GM12878 (cell line): ENCODE measurements around the gene GTF2F2. TPM values are rescaled to one million over a fixed set of nuclear protein-coding genes. Genes with fewer than 3 reads are reported as not detected.

Experiments used
- BCL11A ChIP-seq: IDR thresholded peaks from 2 replicates; pipeline ENCODE4 v1.6.1; 2011; ENCODE audit warnings: low read depth, low read length
- BHLHE40 ChIP-seq, 2 experiments: fragments of 450-650 bp in 1 of 2; IDR thresholded peaks; 2 replicates each; pipeline ENCODE4 v1.6.1; 2011 to 2017; ENCODE audit warnings: low read depth in 2 of 2, borderline replicate concordance in 1 of 2, improper control_type of control experiment in 1 of 2, low read length in 1 of 2, mild to moderate bottlenecking in 1 of 2
- CBX3 ChIP-seq: fragments of 200-600 bp; sonication (generic); IDR thresholded peaks from 2 replicates; pipeline ENCODE4 v1.6.1; 2016; ENCODE audit warnings: low read depth, borderline replicate concordance
- CUX1 ChIP-seq: IDR thresholded peaks from 2 replicates; pipeline ENCODE4 v1.6.1; 2012; ENCODE audit warnings: improper control_type of control experiment, low read depth, low read length; ENCODE audit not compliant: insufficient replicate concordance
- EGR1 ChIP-seq, 2 experiments: IDR thresholded peaks; 1 replicate in 1 of 2; 2 replicates in 1 of 2; pipeline ENCODE4 v1.6.1; 2011 to 2012; ENCODE audit warnings: low read depth in 2 of 2, low read length in 2 of 2, borderline replicate concordance in 1 of 2, mild to moderate bottlenecking in 1 of 2, moderate library complexity in 1 of 2
- EP300 ChIP-seq, 2 experiments: fragments of 150-350 bp in 1 of 2; IDR thresholded peaks; 2 replicates each; pipeline ENCODE4 v1.6.1; 2011 to 2012; ENCODE audit warnings: low read depth in 2 of 2, low read length in 2 of 2, borderline replicate concordance in 1 of 2, improper control_type of control experiment in 1 of 2, inconsistent platforms in 1 of 2; ENCODE audit not compliant: control insufficient read depth in 1 of 2
- FOXK2 ChIP-seq: fragments of 450-650 bp; IDR thresholded peaks from 2 replicates; pipeline ENCODE4 v1.6.1; 2017; ENCODE audit warnings: mild to moderate bottlenecking, moderate library complexity
- FOXM1 ChIP-seq: IDR thresholded peaks from 2 replicates; pipeline ENCODE4 v1.6.1; 2012; ENCODE audit warnings: low read depth, mild to moderate bottlenecking, inconsistent platforms, low read length, moderate library complexity
- IKZF1 ChIP-seq: fragments of 450-650 bp; conservative IDR thresholded peaks from 2 replicates; pipeline ENCODE4 v1.6.1; 2017; ENCODE audit warnings: antibody characterized with exemption, mild to moderate bottlenecking
- KAT2A ChIP-seq: conservative IDR thresholded peaks from 2 replicates; pipeline ENCODE4 v1.6.1; 2011; ENCODE audit warnings: low read depth, low read length; ENCODE audit not compliant: control insufficient read depth
- MYC ChIP-seq: IDR thresholded peaks from 2 replicates; pipeline ENCODE4 v1.6.1; 2011; ENCODE audit warnings: mild to moderate bottlenecking, low read length, moderate library complexity, inconsistent platforms; ENCODE audit not compliant: insufficient read depth, insufficient replicate concordance, insufficient read length, severe bottlenecking
- RAD21 ChIP-seq: IDR thresholded peaks from 2 replicates; pipeline ENCODE4 v1.6.1; 2011; ENCODE audit warnings: mild to moderate bottlenecking, low read depth, low read length, moderate library complexity; ENCODE audit not compliant: insufficient read depth
- SKIL ChIP-seq: fragments of 450-650 bp; IDR thresholded peaks from 2 replicates; pipeline ENCODE4 v1.6.1; 2017; ENCODE audit warnings: mild to moderate bottlenecking, low read depth, inconsistent platforms; ENCODE audit not compliant: poor library complexity, severe bottlenecking
- SP1 ChIP-seq: IDR thresholded peaks from one replicate; pipeline ENCODE4 v1.6.1; 2011; ENCODE audit warnings: low read depth, low read length
- SREBF1 ChIP-seq: IDR thresholded peaks from 2 replicates; pipeline ENCODE4 v1.6.1; 2012; ENCODE audit warnings: mild to moderate bottlenecking, low read length
- STAT1 ChIP-seq: fragments of 450-650 bp; conservative IDR thresholded peaks from 2 replicates; pipeline ENCODE4 v1.6.1; 2014; ENCODE audit warnings: antibody characterized with exemption, mild to moderate bottlenecking
- SUZ12 ChIP-seq: fragments of 200-600 bp; sonication (generic); IDR thresholded peaks from one replicate; pipeline ENCODE4 v1.6.1; 2018; ENCODE audit warnings: antibody characterized with exemption, mild to moderate bottlenecking; ENCODE audit not compliant: unreplicated experiment
- ZNF274 ChIP-seq: IDR thresholded peaks from one replicate; pipeline ENCODE4 v1.8.0; 2011; ENCODE audit not compliant: insufficient read length, insufficient read depth
- ZSCAN29 ChIP-seq: fragments of 450-650 bp; IDR thresholded peaks from 2 replicates; pipeline ENCODE4 v1.6.1; 2017; ENCODE audit warnings: mild to moderate bottlenecking, moderate library complexity
- polyA plus RNA-seq, 11 experiments: library from polyadenylated mRNA; depleted of rRNA in 4 of 11; unstranded in 6 of 11; stranded (reverse) in 5 of 11; fragments of >200 nt; fragmentation: Nextera tagmentation in 4 of 11; fragmentation: Illumina TruSeq in 1 of 11; extraction: Ambion mirVana in 4 of 11; extraction: Trizol in 1 of 11; gene quantifications; 1 replicate in 1 of 11; 2 replicates in 10 of 11; pipeline versions ENCODE4 v1.2.1 to v1.2.3, GENCODE V29; 2011 to 2016; ENCODE audit warnings: inconsistent platforms in 2 of 11, missing spikeins in 2 of 11, low read depth in 1 of 11
- total RNA-seq, 4 experiments: library from RNA; depleted of rRNA in 3 of 4; stranded (reverse); fragments of >200 nt in 3 of 4; fragmentation: Illumina TruSeq in 1 of 4; extraction: Trizol in 1 of 4; gene quantifications; 2 replicates each; pipeline versions ENCODE4 v1.2.1 to v1.2.3, GENCODE V29; 2013 to 2021
- TF ChIP-seq, protein P1 (sequence below): fragments of 450-650 bp; IDR thresholded peaks from 2 replicates; pipeline ENCODE4 v1.6.1; 2017; ENCODE audit warnings: mild to moderate bottlenecking

The GTF2F2 gene
- total and polyA plus RNA-seq, 10 of the 15 experiments (the other 5 are each of a cell fraction or from before 2014, with no cell fraction given) = 14.5 to 30.8 (median 22.6) TPM

DNA sequence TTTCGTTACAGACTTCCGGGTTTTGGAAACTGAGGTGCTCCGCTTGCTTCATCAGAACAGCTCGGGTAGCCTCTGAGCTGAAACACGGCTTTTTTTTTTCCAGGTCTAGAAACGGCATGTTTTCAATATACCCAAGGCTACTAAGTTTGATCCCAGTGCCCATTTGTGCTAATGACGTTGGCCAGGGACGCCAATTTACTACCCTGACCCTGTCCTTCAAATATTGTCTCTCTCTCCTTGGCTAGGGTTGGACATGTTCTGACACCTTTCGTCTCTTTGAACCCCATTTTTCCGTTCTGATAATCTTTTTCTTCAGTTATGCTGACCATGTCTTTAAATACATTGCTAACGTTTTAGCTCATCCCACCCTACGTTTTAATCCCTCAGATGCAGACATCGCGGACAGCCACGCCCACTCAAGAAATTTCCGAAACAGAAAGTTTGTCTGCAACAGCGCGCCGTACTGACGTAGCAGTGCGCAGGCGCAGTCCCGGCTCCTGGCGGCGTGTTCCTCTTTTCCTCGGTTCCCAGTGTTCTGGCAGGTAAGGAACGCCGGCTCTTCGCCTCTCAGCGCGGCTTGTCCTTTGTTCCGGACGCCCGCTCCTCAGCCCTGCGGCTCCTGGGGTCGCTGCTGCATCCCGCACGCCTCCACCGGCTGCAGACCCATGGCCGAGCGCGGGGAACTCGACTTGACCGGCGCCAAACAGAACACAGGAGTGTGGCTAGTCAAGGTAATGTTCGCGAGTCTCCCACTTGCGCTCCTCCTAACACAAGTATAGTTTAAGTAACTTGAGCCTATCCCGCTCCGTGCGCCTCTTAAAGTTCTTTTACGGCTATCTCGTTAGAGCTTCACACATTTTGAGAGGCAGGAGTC lies at the start of gene GTF2F2 (continued):
- TF ChIP-seq MYC (no peak), BCL11A (no peak), KAT2A (no peak), FOXK2 (no peak), SUZ12 (no peak), STAT1 (peak; percentile 70; the same call in 1 of the 2 replicates), EGR1 (IDR thresholded peaks at IDR 0.05; ENCODE audit: borderline replicate concordance in 1 of 2, low read depth in 2 of 2, low read length in 2 of 2) (peak in 1 of 2 experiments; percentile 50; a peak in 1 of 3 replicates), SKIL (no peak), IKZF1 (peak; percentile 73), CUX1 (no peak), RAD21 (no peak), BHLHE40 (IDR thresholded peaks at IDR 0.05; ENCODE audit: borderline replicate concordance in 1 of 2, low read depth in 2 of 2, low read length in 1 of 2) (peak in 1 of 2 experiments; percentile 20; a peak in 1 of 4 replicates), EP300 (IDR thresholded peaks at IDR 0.05; ENCODE audit: borderline replicate concordance in 1 of 2, control insufficient read depth in 1 of 2, low read depth in 2 of 2, low read length in 2 of 2) (no peak), ZNF274 (no peak), CBX3 (no peak), SREBF1 (no peak), ZSCAN29 (no peak), SP1 (no peak), FOXM1 (no peak)
- TF ChIP-seq, protein P1, sequence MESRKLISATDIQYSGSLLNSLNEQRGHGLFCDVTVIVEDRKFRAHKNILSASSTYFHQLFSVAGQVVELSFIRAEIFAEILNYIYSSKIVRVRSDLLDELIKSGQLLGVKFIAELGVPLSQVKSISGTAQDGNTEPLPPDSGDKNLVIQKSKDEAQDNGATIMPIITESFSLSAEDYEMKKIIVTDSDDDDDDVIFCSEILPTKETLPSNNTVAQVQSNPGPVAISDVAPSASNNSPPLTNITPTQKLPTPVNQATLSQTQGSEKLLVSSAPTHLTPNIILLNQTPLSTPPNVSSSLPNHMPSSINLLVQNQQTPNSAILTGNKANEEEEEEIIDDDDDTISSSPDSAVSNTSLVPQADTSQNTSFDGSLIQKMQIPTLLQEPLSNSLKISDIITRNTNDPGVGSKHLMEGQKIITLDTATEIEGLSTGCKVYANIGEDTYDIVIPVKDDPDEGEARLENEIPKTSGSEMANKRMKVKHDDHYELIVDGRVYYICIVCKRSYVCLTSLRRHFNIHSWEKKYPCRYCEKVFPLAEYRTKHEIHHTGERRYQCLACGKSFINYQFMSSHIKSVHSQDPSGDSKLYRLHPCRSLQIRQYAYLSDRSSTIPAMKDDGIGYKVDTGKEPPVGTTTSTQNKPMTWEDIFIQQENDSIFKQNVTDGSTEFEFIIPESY = no peak
